ENCODE data around the gene CWC27.

Gene CWC27

DNA sequence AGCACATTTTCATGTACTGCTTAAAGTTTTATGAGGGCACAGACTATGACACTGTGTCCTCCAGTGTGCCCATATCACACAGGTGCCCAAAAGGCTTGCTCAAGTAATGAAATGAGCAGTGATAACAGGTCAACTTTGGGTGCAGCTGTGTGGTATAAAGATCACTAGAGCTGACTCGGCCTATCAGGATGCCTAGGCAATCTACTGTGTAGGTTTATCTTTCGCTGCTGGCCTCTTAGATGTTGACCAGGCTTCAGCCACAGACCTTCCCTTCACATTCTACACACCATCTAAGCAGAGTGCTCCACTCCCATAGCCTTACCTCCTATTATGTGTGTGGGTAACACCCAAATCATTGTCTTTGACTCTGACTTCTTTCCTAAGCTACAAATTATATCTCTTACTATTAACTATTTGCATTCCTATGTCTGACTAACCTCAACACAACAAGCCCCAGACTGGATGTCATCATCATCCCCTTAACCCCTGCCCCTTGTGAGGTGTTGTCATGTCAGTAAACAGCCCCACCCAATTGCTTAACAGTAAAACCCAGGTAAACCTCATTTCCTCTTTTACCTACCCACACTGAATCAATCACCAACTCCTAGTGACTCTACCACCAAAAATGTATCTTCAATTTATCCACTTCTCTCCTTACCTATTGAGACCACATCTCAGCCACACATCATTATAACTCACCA lies 2.8 kb upstream of the CWC27 start:
- TF ChIP-seq, protein P1, sequence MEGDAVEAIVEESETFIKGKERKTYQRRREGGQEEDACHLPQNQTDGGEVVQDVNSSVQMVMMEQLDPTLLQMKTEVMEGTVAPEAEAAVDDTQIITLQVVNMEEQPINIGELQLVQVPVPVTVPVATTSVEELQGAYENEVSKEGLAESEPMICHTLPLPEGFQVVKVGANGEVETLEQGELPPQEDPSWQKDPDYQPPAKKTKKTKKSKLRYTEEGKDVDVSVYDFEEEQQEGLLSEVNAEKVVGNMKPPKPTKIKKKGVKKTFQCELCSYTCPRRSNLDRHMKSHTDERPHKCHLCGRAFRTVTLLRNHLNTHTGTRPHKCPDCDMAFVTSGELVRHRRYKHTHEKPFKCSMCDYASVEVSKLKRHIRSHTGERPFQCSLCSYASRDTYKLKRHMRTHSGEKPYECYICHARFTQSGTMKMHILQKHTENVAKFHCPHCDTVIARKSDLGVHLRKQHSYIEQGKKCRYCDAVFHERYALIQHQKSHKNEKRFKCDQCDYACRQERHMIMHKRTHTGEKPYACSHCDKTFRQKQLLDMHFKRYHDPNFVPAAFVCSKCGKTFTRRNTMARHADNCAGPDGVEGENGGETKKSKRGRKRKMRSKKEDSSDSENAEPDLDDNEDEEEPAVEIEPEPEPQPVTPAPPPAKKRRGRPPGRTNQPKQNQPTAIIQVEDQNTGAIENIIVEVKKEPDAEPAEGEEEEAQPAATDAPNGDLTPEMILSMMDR (IDR thresholded peaks at IDR 0.05; ENCODE audit: extremely low read depth, insufficient read depth, missing control alignments): no peak
- in situ Hi-C loops (cut with MboI; ENCODE audit: low pct_unique_long_range_greater_than_20kb, low sequenced_read_pairs, unreplicated experiment): no loop called here
- DNase-seq (ENCODE audit: low spot score): no peak

DNA sequence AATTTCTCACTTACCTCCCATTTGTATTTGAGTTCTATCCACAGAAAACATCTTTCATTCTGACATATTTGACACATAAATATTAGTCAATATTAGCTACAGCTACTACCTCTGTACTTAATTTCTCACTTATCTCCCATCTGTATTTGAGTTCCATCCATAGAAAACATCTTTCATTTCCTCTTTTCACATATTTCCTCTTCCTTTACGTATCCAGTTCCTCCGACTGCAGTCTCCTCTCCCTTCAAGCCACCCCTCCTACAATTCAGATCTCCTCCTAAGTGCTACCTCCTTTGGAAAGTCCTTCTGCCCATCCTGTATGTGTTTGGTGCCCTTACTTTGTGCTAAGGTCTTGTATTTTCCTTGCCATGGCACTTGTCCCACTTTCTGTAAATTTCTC lies 1.8 kb upstream of the CWC27 start:
- in situ Hi-C loops (cut with MboI; ENCODE audit: low pct_unique_long_range_greater_than_20kb, low sequenced_read_pairs, unreplicated experiment): no loop called here
- TF ChIP-seq, protein P1 (IDR thresholded peaks at IDR 0.05; ENCODE audit: extremely low read depth, insufficient read depth, missing control alignments): no peak
- no peak for DNase-seq (ENCODE audit: low spot score)

DNA sequence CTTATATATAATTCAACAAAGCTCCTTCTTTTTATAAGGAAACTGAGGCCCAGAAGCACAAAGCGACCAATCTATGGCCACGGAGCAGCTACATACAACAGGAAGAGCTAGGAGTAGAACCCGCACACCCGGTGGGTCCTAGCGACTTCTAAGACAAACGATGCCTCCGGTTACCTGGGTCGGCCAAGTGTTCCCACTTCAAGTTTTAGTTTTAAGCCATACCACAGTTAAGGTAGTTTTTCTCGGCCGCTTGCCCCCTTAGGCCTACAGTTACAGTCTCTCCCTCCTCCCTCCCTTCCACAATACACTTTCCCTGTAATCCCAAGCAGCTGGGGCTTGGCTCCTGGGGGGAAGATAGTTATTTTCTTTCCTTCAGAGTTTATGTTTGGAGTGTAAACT lies 772 bp upstream of the CWC27 start:
- DNase-seq (ENCODE audit: low spot score): no peak
- TF ChIP-seq, protein P1 (IDR thresholded peaks at IDR 0.05; ENCODE audit: extremely low read depth, insufficient read depth, missing control alignments): no peak

DNA sequence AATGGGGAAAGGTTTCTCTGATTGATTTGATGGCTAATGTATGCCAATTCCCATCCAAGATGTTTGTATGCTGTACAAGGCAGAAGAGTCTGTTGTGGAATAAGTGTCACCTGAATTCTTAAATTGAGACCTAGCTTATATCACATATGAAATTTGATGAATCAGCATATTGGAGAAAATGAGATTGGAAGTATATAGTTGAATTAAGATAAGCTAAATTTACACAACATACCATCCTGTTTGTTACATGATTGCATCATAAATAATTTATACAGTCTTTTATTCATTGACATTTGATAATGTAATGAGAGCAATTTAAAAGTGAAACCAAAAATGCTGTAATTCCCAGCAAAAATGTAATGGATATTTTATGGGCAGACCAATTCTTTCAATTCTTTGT lies 1.1 kb downstream of the CWC27 start:
- TF ChIP-seq, protein P1 (IDR thresholded peaks at IDR 0.05; ENCODE audit: extremely low read depth, insufficient read depth, missing control alignments): no peak
- in situ Hi-C loops (cut with MboI; ENCODE audit: low pct_unique_long_range_greater_than_20kb, low sequenced_read_pairs, unreplicated experiment): no loop called here

More for the DNA sequence above, 772 bp upstream of the CWC27 start:
- in situ Hi-C loops (cut with MboI; ENCODE audit: low pct_unique_long_range_greater_than_20kb, low sequenced_read_pairs, unreplicated experiment): no loop called here

DNA sequence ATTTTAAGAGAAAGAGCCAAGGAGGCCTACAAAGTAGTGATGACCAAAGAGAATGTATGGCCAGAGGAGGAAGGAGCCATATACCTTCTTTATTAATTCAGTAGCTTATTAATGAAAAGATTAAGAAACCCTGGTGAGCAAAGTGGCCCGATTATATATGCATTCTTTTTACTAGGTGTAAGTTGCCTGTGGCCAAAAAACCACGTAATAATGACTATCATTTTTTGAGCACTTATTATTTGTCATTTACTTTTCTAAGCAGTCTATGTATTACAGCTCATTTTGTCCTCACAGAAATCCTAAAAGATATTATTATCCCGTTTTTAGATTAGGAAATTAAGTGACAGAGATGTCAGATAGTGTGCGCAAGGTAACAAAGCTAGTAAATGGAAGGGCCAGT lies 3.0 kb downstream of the CWC27 start:
- DNase-seq (ENCODE audit: low spot score): no peak
- in situ Hi-C loops (cut with MboI; ENCODE audit: low pct_unique_long_range_greater_than_20kb, low sequenced_read_pairs, unreplicated experiment): no loop called here
- TF ChIP-seq, protein P1 (IDR thresholded peaks at IDR 0.05; ENCODE audit: extremely low read depth, insufficient read depth, missing control alignments): no peak

More for the DNA sequence above, 1.1 kb downstream of the CWC27 start:
- DNase-seq (ENCODE audit: low spot score): no peak

DNA sequence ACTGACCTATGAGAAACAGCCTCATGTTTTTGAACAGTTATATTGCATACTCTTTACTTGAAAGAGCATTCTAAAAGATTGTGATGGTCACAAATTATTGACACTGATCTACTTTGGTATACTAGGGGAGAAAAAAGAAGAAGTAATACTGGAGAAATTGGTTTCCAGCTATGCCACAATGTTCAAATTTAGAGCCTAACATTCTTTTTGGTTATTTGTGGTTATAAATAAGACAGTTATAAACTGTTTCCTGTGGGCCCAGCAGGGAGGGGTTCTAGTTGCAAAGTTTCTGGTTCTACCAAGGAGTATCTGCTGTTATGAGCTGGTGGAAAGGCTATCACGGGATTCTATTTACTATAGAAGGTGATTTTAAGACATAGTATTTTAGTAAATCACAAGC lies 4.8 kb downstream of the CWC27 start:
- in situ Hi-C loops (cut with MboI; ENCODE audit: low pct_unique_long_range_greater_than_20kb, low sequenced_read_pairs, unreplicated experiment): no loop called here
- DNase-seq (ENCODE audit: low spot score): no peak
- TF ChIP-seq, protein P1 (IDR thresholded peaks at IDR 0.05; ENCODE audit: extremely low read depth, insufficient read depth, missing control alignments): no peak

Data from GM13977 (cell line).